Measurements from ENCODE around the gene MOB3C. TPM values are rescaled to one million over a fixed set of nuclear protein-coding genes. Genes with fewer than 3 reads are reported as not detected.

MOB3C gene
- polyA plus RNA-seq, 12 donors, result 10.9 to 15.1 (median 12.5) TPM; not detected in 1

- DNase-seq, result no peak
Observed at GRCh38 chr1:46607345-46608130, 9.1 kb downstream of the MOB3C start.

DNA sequence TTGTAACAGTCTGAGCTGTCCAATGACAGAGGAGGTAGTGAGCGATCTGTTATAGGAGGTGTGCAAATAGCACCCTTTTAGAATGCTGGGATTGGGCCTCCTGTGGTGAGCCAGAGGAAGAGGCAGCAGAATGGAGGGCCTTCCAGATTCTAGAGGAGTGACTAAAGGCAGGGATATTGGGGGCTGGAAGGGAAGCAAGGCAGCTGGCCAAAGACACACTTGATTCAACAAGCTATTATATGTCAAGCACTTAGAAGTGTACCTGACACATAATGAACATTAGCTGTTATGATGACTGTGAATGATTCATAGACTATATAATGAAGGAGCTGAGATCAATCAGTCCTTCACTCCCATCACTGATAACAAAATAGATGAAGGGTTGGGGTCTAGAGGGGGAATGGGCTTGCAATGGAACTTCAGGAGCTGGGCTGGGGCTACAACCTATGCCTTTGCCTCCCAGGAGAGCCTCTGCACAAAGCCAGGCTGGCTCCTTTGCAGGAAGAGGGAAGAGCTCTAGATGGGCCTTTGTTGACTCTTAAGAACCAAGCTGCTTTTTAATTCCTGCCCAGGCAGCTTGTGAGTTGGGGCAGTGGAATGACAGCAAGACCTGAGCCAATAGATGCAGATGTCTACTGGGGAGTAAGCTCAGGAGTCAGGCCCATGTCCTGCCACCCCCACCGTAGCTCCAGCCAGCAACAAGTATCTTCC lies 10.2 kb downstream of the MOB3C start:
- no peak for DNase-seq

- no peak for DNase-seq
Observed at GRCh38 chr1:46605232-46605631, 11.4 kb downstream of the MOB3C start.

DNA sequence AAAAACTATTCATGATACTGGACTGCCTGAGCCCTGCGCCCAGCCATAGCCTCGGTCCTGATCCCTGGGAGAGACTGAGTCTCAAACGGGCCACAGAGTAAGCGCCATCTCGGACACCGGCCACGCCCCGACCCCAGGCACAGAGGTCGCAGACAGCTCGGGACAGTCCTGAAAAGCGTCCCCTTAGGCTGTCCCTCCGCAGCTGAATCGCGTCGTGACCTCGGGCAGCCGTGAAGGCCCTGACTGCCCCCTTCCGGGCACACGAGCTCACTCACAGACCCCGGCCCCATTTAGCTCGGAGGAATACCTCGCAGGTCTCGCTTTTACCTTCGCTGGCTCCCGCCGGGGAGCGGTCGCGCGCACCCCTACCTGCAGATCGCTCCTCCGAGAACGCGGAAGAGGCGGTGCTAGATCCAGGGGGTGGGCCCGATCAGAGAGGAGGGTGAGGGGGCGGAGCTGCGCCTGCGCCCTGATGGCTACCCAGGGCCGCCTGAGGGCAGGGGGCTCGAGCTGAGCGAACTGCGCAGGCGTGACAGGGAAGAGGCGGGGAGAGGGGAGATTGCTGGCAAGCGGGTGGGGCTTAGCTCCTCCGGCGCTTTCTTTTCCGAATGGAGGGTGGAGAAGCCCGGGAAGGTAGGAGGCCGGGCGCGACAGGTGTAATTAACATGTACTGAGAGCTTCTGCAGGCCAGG lies 12.6 kb downstream of the MOB3C start, which contains the start of gene MKNK1:
Gene MKNK1, minus strand, starts transcription at position 411 of the 692 bp plus-strand sequence. CDS start 20,941 bp downstream, outside the sequence.
- DNase-seq, result peak; percentile 98

GRCh38 chr1:46603481-46603857 lies 13.1 kb downstream of the MOB3C start:
- no peak for DNase-seq

- no peak for DNase-seq
Observed at GRCh38 chr1:46601257-46602007, 15.2 kb downstream of the MOB3C start.

GRCh38 chr1:46599059-46599970 lies 17.3 kb downstream of the MOB3C start:
- no peak for DNase-seq

GRCh38 chr1:46596846-46597245 lies 19.8 kb downstream of the MOB3C start:
- DNase-seq, result no peak

- DNase-seq, result no peak
Observed at GRCh38 chr1:46596036-46596435, 20.6 kb downstream of the MOB3C start.

DNA sequence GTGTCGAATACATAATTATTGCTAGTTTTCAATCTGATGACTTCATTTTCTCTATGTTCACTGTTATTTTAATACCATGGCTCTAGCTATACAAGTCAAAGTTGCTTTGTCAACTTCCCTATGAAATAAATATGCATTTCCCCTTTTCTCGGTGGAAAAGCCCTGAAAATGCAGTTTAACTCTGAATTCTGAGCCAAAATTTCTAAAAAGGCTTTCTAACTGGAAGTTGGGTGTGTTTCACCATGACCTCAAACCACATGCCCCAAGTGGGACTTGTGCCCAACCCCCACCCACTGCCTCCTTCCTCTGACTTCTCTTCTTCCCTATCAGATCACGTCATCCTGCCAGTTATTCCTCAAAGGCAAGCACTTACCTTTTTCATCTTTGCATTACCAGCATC lies 21.5 kb downstream of the MOB3C start:
- no peak for DNase-seq

DNA sequence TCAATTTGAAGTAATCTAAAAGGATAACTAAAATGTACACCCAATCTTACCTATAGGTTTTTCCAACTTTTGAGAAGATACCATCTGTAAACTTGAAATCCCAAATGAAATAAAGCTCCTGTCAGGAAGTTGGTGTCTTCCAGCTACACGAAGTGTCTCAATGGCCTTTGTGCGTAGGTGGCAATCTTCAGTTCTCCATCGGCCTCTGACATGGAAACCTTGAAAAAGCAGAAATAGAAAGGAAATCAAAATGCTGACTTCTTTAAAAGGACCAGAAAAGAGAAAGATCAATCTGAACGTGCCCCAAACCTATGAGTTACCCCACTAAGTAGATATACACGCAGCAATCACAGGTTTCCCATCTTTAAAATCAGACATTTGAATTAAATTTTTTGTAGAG lies 22.5 kb downstream of the MOB3C start:
- no peak for DNase-seq

DNA sequence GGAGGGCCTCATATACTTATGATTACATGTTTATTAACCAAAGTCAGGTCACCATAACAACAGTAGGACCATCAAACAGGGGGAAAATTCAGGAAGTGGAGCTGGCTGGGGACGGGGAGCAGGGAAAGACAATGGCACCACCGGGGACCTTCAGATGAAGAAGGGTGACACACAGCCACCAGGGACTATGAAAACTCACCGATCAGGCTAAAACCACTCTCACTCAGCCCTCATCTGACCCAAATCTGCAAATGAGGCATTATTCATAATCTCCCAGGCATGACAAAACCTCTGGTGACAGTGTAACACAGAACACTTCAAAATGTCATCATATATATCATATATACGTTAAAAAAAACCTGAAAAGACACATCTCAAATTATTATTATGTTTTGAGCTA lies 23.8 kb downstream of the MOB3C start:
- DNase-seq, result no peak

GRCh38 chr1:46589529-46589928 lies 27.1 kb downstream of the MOB3C start:
- no peak for DNase-seq

- no peak for DNase-seq
Observed at GRCh38 chr1:46587069-46587468, 29.5 kb downstream of the MOB3C start.

DNA sequence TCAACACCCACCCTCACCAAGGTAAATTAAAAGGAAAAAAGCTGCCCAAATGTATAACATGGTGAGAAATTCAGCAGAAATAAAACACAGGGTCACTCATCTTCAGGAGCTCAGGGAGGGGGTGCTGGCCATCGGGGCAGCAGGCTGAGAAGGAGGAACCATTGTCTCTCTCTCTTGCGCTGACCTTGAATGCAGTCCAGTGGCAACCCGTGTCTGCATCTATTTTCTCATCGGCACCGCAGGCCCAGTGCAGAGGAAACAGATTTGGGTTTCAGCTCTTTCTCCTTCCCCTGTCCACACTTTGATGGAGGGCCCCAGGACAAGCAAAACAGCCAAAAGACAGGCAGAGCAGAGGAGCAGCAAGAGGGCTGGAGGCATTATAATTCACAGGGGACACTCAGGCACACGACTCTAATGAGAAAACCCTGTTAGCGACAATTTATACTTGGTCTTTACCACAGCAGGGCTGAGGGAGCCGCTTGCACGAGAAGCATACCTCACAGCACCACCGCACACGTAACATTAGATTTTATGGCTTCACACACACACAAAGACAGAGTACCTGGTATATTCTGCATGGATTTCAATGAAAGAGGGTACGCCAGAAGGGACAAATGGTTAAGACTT lies 31.2 kb downstream of the MOB3C start:
- no peak for DNase-seq

GRCh38 chr1:46583494-46583893 lies 33.1 kb downstream of the MOB3C start:
- DNase-seq, result no peak

GRCh38 chr1:46582972-46583371 lies 33.6 kb downstream of the MOB3C start:
- DNase-seq, result no peak

- no peak for DNase-seq
Observed at GRCh38 chr1:46581681-46582455, 34.7 kb downstream of the MOB3C start.

- DNase-seq, result no peak
Observed at GRCh38 chr1:46580140-46580903, 36.3 kb downstream of the MOB3C start.
